CD8-positive, alpha-beta memory T cell (primary cell): ENCODE data around the gene PIP4K2C. TPM values are rescaled to one million over a fixed set of nuclear protein-coding genes. Genes with fewer than 3 reads are reported as not detected.
"Not testable (repeated sequence)": the region's sequence is repeated elsewhere in the genome, so short reads cannot be mapped to it uniquely, and the experiment has no call there.

Experiments used
- CTCF ChIA-PET: fragments of 350-600 bp; sonication (Branson Sonifier 250); formaldehyde crosslinking; loops from one replicate; lab custom pipeline; 2021; ENCODE audit warnings: antibody characterized with exemption; lab: Charles Lee
- POLR2A ChIA-PET: fragments of 350-600 bp; sonication (Branson Sonifier 250); formaldehyde crosslinking; loops from one replicate; lab custom pipeline; 2021; ENCODE audit warnings: antibody characterized with exemption; lab: Charles Lee
- DNase-seq, 5 donors: peaks; one replicate each; pipeline versions ENCODE4 v3.0.0 to v3.0.0-alpha.2; 2020 to 2022; ENCODE audit warnings: mixed read lengths in 1 of 5
- H3K27ac ChIP-seq: one replicate; pipeline ENCODE4 v1.7.0; 2013; ENCODE audit warnings: low read depth, mild to moderate bottlenecking, low read length, moderate library complexity
- H3K27me3 ChIP-seq: 2 replicates; pipeline ENCODE4 v1.7.0; 2013; ENCODE audit warnings: low read length, mild to moderate bottlenecking; ENCODE audit not compliant: insufficient read depth, poor library complexity, severe bottlenecking
- H3K36me3 ChIP-seq: 2 replicates; pipeline ENCODE4 v1.7.0; 2013; ENCODE audit warnings: mild to moderate bottlenecking, low read length, moderate library complexity; ENCODE audit not compliant: insufficient read depth
- H3K4me1 ChIP-seq: 2 replicates; pipeline ENCODE4 v1.7.0; 2013; ENCODE audit warnings: mild to moderate bottlenecking, low read length, moderate library complexity; ENCODE audit not compliant: insufficient read depth
- H3K4me3 ChIP-seq: 2 replicates; pipeline ENCODE4 v1.7.0; 2013; ENCODE audit warnings: mild to moderate bottlenecking, low read length
- H3K9me3 ChIP-seq: 2 replicates; pipeline ENCODE4 v1.7.0; 2013; ENCODE audit warnings: mild to moderate bottlenecking, low read length
- H3K27ac Mint-ChIP-seq, 8 donors: one replicate each; pipeline ENCODE4 v1.8.0; 2020 to 2021; ENCODE audit warnings: mixed read lengths in 8 of 8, mild to moderate bottlenecking in 6 of 8, inconsistent platforms in 3 of 8, moderate library complexity in 3 of 8
- H3K27me3 Mint-ChIP-seq, 2 donors: one replicate each; pipeline ENCODE4 v1.8.0; 2020 to 2021; ENCODE audit warnings: mixed read lengths in 2 of 2, mild to moderate bottlenecking in 1 of 2, moderate library complexity in 1 of 2
- H3K36me3 Mint-ChIP-seq, 3 donors: one replicate each; pipeline ENCODE4 v1.8.0; 2020 to 2021; ENCODE audit warnings: mixed read lengths in 3 of 3, inconsistent platforms in 1 of 3, mild to moderate bottlenecking in 1 of 3
- H3K4me1 Mint-ChIP-seq, 3 donors: one replicate each; pipeline ENCODE4 v1.8.0; 2020 to 2021; ENCODE audit warnings: mixed read lengths in 3 of 3, inconsistent platforms in 1 of 3, mild to moderate bottlenecking in 1 of 3
- H3K4me3 Mint-ChIP-seq, 7 donors: one replicate each; pipeline ENCODE4 v1.8.0; 2020 to 2021; ENCODE audit warnings: mixed read lengths in 7 of 7, mild to moderate bottlenecking in 6 of 7, moderate library complexity in 4 of 7, inconsistent platforms in 2 of 7
- H3K9me3 Mint-ChIP-seq, 5 donors: one replicate each; pipeline ENCODE4 v1.8.0; 2020 to 2022; ENCODE audit warnings: mixed read lengths in 5 of 5, mild to moderate bottlenecking in 3 of 5, moderate library complexity in 2 of 5, inconsistent platforms in 1 of 5
- polyA plus RNA-seq: library from polyadenylated mRNA; unstranded; fragments of 300-500 nt; fragmentation: Illumina TruSeq; gene quantifications from one replicate; pipeline ENCODE4 v1.2.3, GENCODE V29; 2021
- total RNA-seq, 2 experiments: library from RNA; stranded (reverse); gene quantifications; one replicate each; pipeline ENCODE4 v1.2.3, GENCODE V29; 2021

PIP4K2C gene
- total and polyA plus RNA-seq, 3 experiments from 2014 or later: 24.7 to 40.6 (median 29.7) TPM

GRCh38 chr12:57583008-57583831 lies 7.8 kb upstream of the PIP4K2C start:
- CTCF ChIA-PET: interaction anchor here (0.6 to 7.0 kb wide), 30 partner anchors 9 to 162 kb away, joined by 3 to 85 read pairs (median 7); partner anchors contain the start of genes ARHGEF25, B4GALNT1, DTX3 and GLI1
- POLR2A ChIA-PET: interaction anchor here (0.7 kb wide), 1 partner anchor 111 kb away, joined by 3 read pairs; the partner anchor contains the start of gene OS9
- H3K27ac Mint-ChIP-seq: peak overlapping the region in 6 of 8 donors; percentile 26 to 92 (median 82)
- peaks cover 0 to 1% (median 0%) of the 10 kb centered on the region in 3 donors for H3K36me3 Mint-ChIP-seq
- Histone ChIP-seq H3K9me3 (no peaks in the 10 kb centered on the region), H3K4me1 (no peaks in the 10 kb centered on the region), H3K27me3 (no peaks in the 10 kb centered on the region), H3K36me3 (no peaks in the 10 kb centered on the region), H3K4me3 (no peak overlapping the region), H3K27ac (no peak overlapping the region)
- peak overlapping the region in 2 of 7 donors; percentile 4 to 82 for H3K4me3 Mint-ChIP-seq
- peaks cover 6 to 14% of the 10 kb centered on the region in 2 donors for H3K27me3 Mint-ChIP-seq
- H3K9me3 Mint-ChIP-seq: no peaks in the 10 kb centered on the region
- peaks cover 5 to 7% (median 5%) of the 10 kb centered on the region in 3 donors for H3K4me1 Mint-ChIP-seq
- DNase-seq: peak; percentile 49 to 82 (median 75)

GRCh38 chr12:57584050-57584449 lies 6.9 kb upstream of the PIP4K2C start:
- Mint-ChIP-seq H3K36me3 (peaks cover 0 to 1% (median 0%) of the 10 kb centered on the region in 3 donors), H3K27me3 (peaks cover 6 to 14% of the 10 kb centered on the region in 2 donors), H3K4me1 (peaks cover 5 to 7% (median 5%) of the 10 kb centered on the region in 3 donors), H3K4me3 (no peak overlapping the region), H3K9me3 (no peaks in the 10 kb centered on the region), H3K27ac (peak overlapping the region in 2 of 8 donors; percentile 30 to 69)
- ChIA-PET POLR2A (interaction anchor here (0.5 kb wide), 1 partner anchor 139 kb away, joined by 4 read pairs; no protein-coding TSS in a partner anchor), CTCF (interaction anchor here (1.0 to 7.0 kb wide), 24 partner anchors 9 to 161 kb away, joined by 3 to 85 read pairs (median 8); partner anchors contain the start of genes B4GALNT1, GLI1 and TSPAN31)
- no peaks in the 10 kb centered on the region for H3K36me3 ChIP-seq
- no peaks in the 10 kb centered on the region for H3K4me1 ChIP-seq
- no peaks in the 10 kb centered on the region for H3K27me3 ChIP-seq
- H3K9me3 ChIP-seq: no peaks in the 10 kb centered on the region
- DNase-seq: no peak
- H3K27ac ChIP-seq: no peak overlapping the region
- H3K4me3 ChIP-seq: no peak overlapping the region

GRCh38 chr12:57584690-57585089 lies 6.3 kb upstream of the PIP4K2C start:
- Histone ChIP-seq H3K27me3 (no peaks in the 10 kb centered on the region), H3K4me3 (no peak overlapping the region), H3K4me1 (no peaks in the 10 kb centered on the region), H3K9me3 (no peaks in the 10 kb centered on the region), H3K36me3 (no peaks in the 10 kb centered on the region), H3K27ac (no peak overlapping the region)
- Mint-ChIP-seq H3K36me3 (peaks cover 0 to 1% (median 0%) of the 10 kb centered on the region in 3 donors), H3K4me1 (peaks cover 5 to 7% (median 5%) of the 10 kb centered on the region in 3 donors), H3K27ac (peak overlapping the region in 2 of 8 donors; percentile 37 to 89), H3K4me3 (no peak overlapping the region), H3K27me3 (peaks cover 6 to 14% of the 10 kb centered on the region in 2 donors), H3K9me3 (no peaks in the 10 kb centered on the region)
- POLR2A ChIA-PET: no interaction called here
- CTCF ChIA-PET: interaction anchor here (1.1 to 7.0 kb wide), 12 partner anchors 9 to 160 kb away, joined by 3 to 85 read pairs (median 6); partner anchors contain the start of genes B4GALNT1, GLI1 and TSPAN31
- no peak for DNase-seq

GRCh38 chr12:57585156-57585555 lies 5.8 kb upstream of the PIP4K2C start:
- DNase-seq: no peak
- Histone ChIP-seq H3K4me3 (no peak overlapping the region), H3K4me1 (peaks cover under 1% of the 10 kb centered on the region), H3K27ac (no peak overlapping the region), H3K9me3 (no peaks in the 10 kb centered on the region), H3K36me3 (no peaks in the 10 kb centered on the region), H3K27me3 (no peaks in the 10 kb centered on the region)
- Mint-ChIP-seq H3K36me3 (peaks cover 0 to 1% (median 0%) of the 10 kb centered on the region in 3 donors), H3K27me3 (peaks cover 6 to 14% of the 10 kb centered on the region in 2 donors), H3K27ac (peak overlapping the region in 1 of 8 donors; percentile 37), H3K4me3 (no peak overlapping the region), H3K4me1 (peaks cover 5 to 7% (median 6%) of the 10 kb centered on the region in 3 donors), H3K9me3 (no peaks in the 10 kb centered on the region)
- ChIA-PET POLR2A (no interaction called here), CTCF (interaction anchor here (1.1 to 7.0 kb wide), 8 partner anchors 8 to 126 kb away, joined by 3 to 85 read pairs (median 8); partner anchors contain the start of genes B4GALNT1 and GLI1)

GRCh38 chr12:57586128-57586527 lies 4.9 kb upstream of the PIP4K2C start:
- Histone ChIP-seq H3K27me3 (no peaks in the 10 kb centered on the region), H3K4me1 (peaks cover 7% of the 10 kb centered on the region), H3K9me3 (no peaks in the 10 kb centered on the region), H3K4me3 (no peak overlapping the region), H3K27ac (no peak overlapping the region), H3K36me3 (no peaks in the 10 kb centered on the region)
- H3K4me3 Mint-ChIP-seq: no peak overlapping the region
- peaks cover 0 to 4% (median 1%) of the 10 kb centered on the region in 3 donors for H3K36me3 Mint-ChIP-seq
- peak overlapping the region in 1 of 8 donors; percentile 15 for H3K27ac Mint-ChIP-seq
- POLR2A ChIA-PET: no interaction called here
- peaks cover 12 to 15% (median 13%) of the 10 kb centered on the region in 3 donors for H3K4me1 Mint-ChIP-seq
- CTCF ChIA-PET: interaction anchor here (2.7 to 7.0 kb wide), 3 partner anchors 34 to 127 kb away, joined by 11 to 85 read pairs (median 35); partner anchors contain the start of genes B4GALNT1 and GLI1
- H3K27me3 Mint-ChIP-seq: peaks cover 7 to 14% of the 10 kb centered on the region in 2 donors
- DNase-seq: no peak
- H3K9me3 Mint-ChIP-seq: no peaks in the 10 kb centered on the region

- Histone ChIP-seq H3K4me3 (no peak overlapping the region), H3K36me3 (no peaks in the 10 kb centered on the region), H3K9me3 (no peaks in the 10 kb centered on the region), H3K27me3 (no peaks in the 10 kb centered on the region), H3K27ac (no peak overlapping the region), H3K4me1 (peaks cover 14% of the 10 kb centered on the region)
- Mint-ChIP-seq H3K9me3 (no peaks in the 10 kb centered on the region), H3K27ac (no peak overlapping the region), H3K4me3 (no peak overlapping the region), H3K27me3 (peaks cover 7 to 14% of the 10 kb centered on the region in 2 donors), H3K4me1 (peaks cover 17 to 22% (median 19%) of the 10 kb centered on the region in 3 donors), H3K36me3 (peaks cover 0 to 7% (median 1%) of the 10 kb centered on the region in 3 donors)
- ChIA-PET POLR2A (no interaction called here), CTCF (no interaction called here)
- DNase-seq: no peak
Observed at GRCh38 chr12:57586832-57587429, 4.1 kb upstream of the PIP4K2C start.

GRCh38 chr12:57588951-57589610 lies 1.9 kb upstream of the PIP4K2C start:
- Mint-ChIP-seq H3K36me3 (peaks cover 0 to 15% (median 0%) of the 10 kb centered on the region in 3 donors), H3K4me3 (peak overlapping the region in 1 of 7 donors; percentile 42), H3K4me1 (peaks cover 29 to 36% (median 35%) of the 10 kb centered on the region in 3 donors)
- H3K9me3 Mint-ChIP-seq, H3K27ac Mint-ChIP-seq, H3K36me3 ChIP-seq, CTCF ChIA-PET, DNase-seq, H3K9me3 ChIP-seq, H3K27ac ChIP-seq, H3K27me3 ChIP-seq, H3K27me3 Mint-ChIP-seq, H3K4me3 ChIP-seq: not testable (repeated sequence)
- POLR2A ChIA-PET: interaction anchor here (0.7 kb wide), 1 partner anchor 1645 kb away, joined by 5 read pairs; no protein-coding TSS in a partner anchor
- H3K4me1 ChIP-seq: peaks cover 26% of the 10 kb centered on the region
